HepG2 (cell line): Measurements from ENCODE around the gene TAB2. TPM values are rescaled to one million over a fixed set of nuclear protein-coding genes. Genes with fewer than 3 reads are reported as not detected.

Source experiments
- CCAR2 ChIP-seq: fragments of 200-400 bp; formaldehyde crosslinking; optimal IDR thresholded peaks from 2 replicates; pipeline ENCODE3; 2018; ENCODE audit warnings: low read depth, mild to moderate bottlenecking, low read length, moderate library complexity
- EHMT2 ChIP-seq: fragments of 200-600 bp; sonication (generic); IDR thresholded peaks from 2 replicates; pipeline ENCODE4 v1.7.0; 2017; ENCODE audit warnings: antibody characterized with exemption, low read depth, low read length, borderline replicate concordance
- HES4 ChIP-seq: sonication (generic); formaldehyde crosslinking; IDR thresholded peaks from 2 replicates; pipeline ENCODE4 v1.9.0; 2021; ENCODE audit warnings: mild to moderate bottlenecking, missing genetic modification reagents, borderline replicate concordance
- HNRNPK ChIP-seq: fragments of 200-400 bp; formaldehyde crosslinking; IDR thresholded peaks from 2 replicates; pipeline ENCODE4 v1.6.1; 2018; ENCODE audit warnings: low read length, low read depth, moderate library complexity, mild to moderate bottlenecking; ENCODE audit not compliant: poor library complexity, severe bottlenecking
- MED1 ChIP-seq: sonication (generic); formaldehyde crosslinking; IDR thresholded peaks from 2 replicates; pipeline ENCODE4 v1.4.0; 2020; ENCODE audit warnings: missing genetic modification reagents
- MIER3 ChIP-seq: IDR thresholded peaks from 2 replicates; pipeline ENCODE4 v1.6.1; 2016; ENCODE audit warnings: missing compliant biosample characterization, borderline replicate concordance
- MYNN ChIP-seq: sonication (generic); formaldehyde crosslinking; IDR thresholded peaks from 2 replicates; pipeline ENCODE4 v1.4.0; 2020; ENCODE audit warnings: mild to moderate bottlenecking, low read depth, missing genetic modification reagents
- NR2F1 ChIP-seq, 2 experiments: fragments of 450-650 bp in 1 of 2; formaldehyde crosslinking in 1 of 2; IDR thresholded peaks; 2 replicates each; pipeline versions ENCODE4 v1.5.0 to v1.6.1; 2016 to 2020; ENCODE audit warnings: mild to moderate bottlenecking in 1 of 2, missing compliant biosample characterization in 1 of 2, missing genetic modification reagents in 1 of 2, moderate library complexity in 1 of 2
- PHF20 ChIP-seq: sonication (generic); formaldehyde crosslinking; IDR thresholded peaks from 2 replicates; pipeline ENCODE4 v1.5.0; 2020; ENCODE audit warnings: mild to moderate bottlenecking, missing genetic modification reagents
- SALL1 ChIP-seq: sonication (generic); formaldehyde crosslinking; IDR thresholded peaks from 2 replicates; pipeline ENCODE4 v1.8.0; 2022; ENCODE audit warnings: mild to moderate bottlenecking, missing genetic modification reagents
- SAP130 ChIP-seq: IDR thresholded peaks from 2 replicates; pipeline ENCODE4 v1.6.1; 2016; ENCODE audit warnings: low read depth
- SMARCC2 ChIP-seq: fragments of 450-650 bp; IDR thresholded peaks from 2 replicates; pipeline ENCODE4 v1.6.1; 2017; ENCODE audit warnings: antibody characterized with exemption, mild to moderate bottlenecking
- SMYD3 ChIP-seq: sonication (generic); formaldehyde crosslinking; IDR thresholded peaks from 2 replicates; pipeline ENCODE4 v1.8.1; 2023; ENCODE audit warnings: mild to moderate bottlenecking, missing genetic modification reagents
- SP2 ChIP-seq: sonication (generic); formaldehyde crosslinking; IDR thresholded peaks from 2 replicates; pipeline ENCODE4 v1.5.1; 2020; ENCODE audit warnings: mild to moderate bottlenecking, missing genetic modification reagents
- SRY ChIP-seq: sonication (generic); formaldehyde crosslinking; IDR thresholded peaks from 2 replicates; pipeline ENCODE4 v1.8.0; 2022; ENCODE audit warnings: mild to moderate bottlenecking, missing genetic modification reagents
- U2AF2 ChIP-seq: fragments of 200-400 bp; formaldehyde crosslinking; IDR thresholded peaks from 2 replicates; pipeline ENCODE4 v1.6.1; 2017; ENCODE audit warnings: low read depth, mild to moderate bottlenecking, low read length
- ZFP62 ChIP-seq: sonication (generic); formaldehyde crosslinking; IDR thresholded peaks from 2 replicates; pipeline ENCODE4 v1.4.0; 2020; ENCODE audit warnings: missing genetic modification reagents
- ZKSCAN8 ChIP-seq: IDR thresholded peaks from 2 replicates; pipeline ENCODE4 v1.6.1; 2016; ENCODE audit warnings: borderline replicate concordance, missing genetic modification reagents, missing compliant biosample characterization
- ZNF251 ChIP-seq: sonication (generic); formaldehyde crosslinking; IDR thresholded peaks from 2 replicates; pipeline ENCODE4 v1.9.0; 2021; ENCODE audit warnings: mild to moderate bottlenecking, missing genetic modification reagents
- ZNF432 ChIP-seq: sonication (generic); formaldehyde crosslinking; IDR thresholded peaks from 2 replicates; pipeline ENCODE4 v1.5.0; 2020; ENCODE audit warnings: missing genetic modification reagents, mild to moderate bottlenecking, borderline replicate concordance
- ZNF547 ChIP-seq: sonication (generic); formaldehyde crosslinking; IDR thresholded peaks from 2 replicates; pipeline ENCODE4 v1.5.1; 2020; ENCODE audit warnings: mild to moderate bottlenecking, missing genetic modification reagents
- ZNF552 ChIP-seq: sonication (generic); formaldehyde crosslinking; IDR thresholded peaks from 2 replicates; pipeline ENCODE4 v1.9.0; 2022; ENCODE audit warnings: missing genetic modification reagents, mild to moderate bottlenecking, borderline replicate concordance
- ZNF768 ChIP-seq: sonication (generic); formaldehyde crosslinking; IDR thresholded peaks from 2 replicates; pipeline ENCODE4 v1.4.0; 2020; ENCODE audit warnings: missing genetic modification reagents
- ZNF777 ChIP-seq: sonication (generic); formaldehyde crosslinking; IDR thresholded peaks from 2 replicates; pipeline ENCODE4 v1.4.0; 2020; ENCODE audit warnings: missing genetic modification reagents
- ZSCAN21 ChIP-seq: sonication (generic); formaldehyde crosslinking; IDR thresholded peaks from 2 replicates; pipeline ENCODE4 v1.8.0; 2022; ENCODE audit warnings: mild to moderate bottlenecking, missing genetic modification reagents, moderate library complexity, borderline replicate concordance
- polyA plus RNA-seq, 8 experiments: library from polyadenylated mRNA; depleted of rRNA in 3 of 8; stranded (reverse) in 7 of 8; unstranded in 1 of 8; fragments of >200 nt; fragmentation: Illumina TruSeq in 4 of 8; extraction: Trizol in 4 of 8; gene quantifications; 2 replicates each; pipeline versions ENCODE4 v1.2.1 to v1.2.3, GENCODE V29; 2011 to 2016; ENCODE audit warnings: low read depth in 4 of 8, missing spikeins in 1 of 8, mixed read lengths in 1 of 8; ENCODE audit not compliant: insufficient read depth in 1 of 8
- total RNA-seq, 5 experiments: library from RNA; depleted of rRNA; stranded (reverse); fragments of >200 nt; fragmentation: Illumina TruSeq; extraction: Trizol; gene quantifications; 2 replicates each; pipeline ENCODE4 v1.2.3, GENCODE V29; 2016; ENCODE audit warnings: low read depth in 1 of 5
- TF ChIP-seq, protein P1 (sequence below): sonication (generic); formaldehyde crosslinking; IDR thresholded peaks from 2 replicates; pipeline ENCODE4 v1.8.0; 2022; ENCODE audit warnings: mild to moderate bottlenecking, missing genetic modification reagents; ENCODE audit not compliant: insufficient replicate concordance
- TF ChIP-seq, protein P2 (sequence below): sonication (generic); formaldehyde crosslinking; IDR thresholded peaks from 2 replicates; pipeline ENCODE4 v1.5.1; 2020; ENCODE audit warnings: mild to moderate bottlenecking, moderate library complexity, missing genetic modification reagents

The TAB2 gene
- total and polyA plus RNA-seq, 2 of the 13 experiments (the other 11 are each of a cell fraction or from before 2014, with no cell fraction given): 23.7 to 50.2 TPM

GRCh38 chr6:149317644-149318571 lies at the start of gene TAB2 (continued):
- TF ChIP-seq MIER3 (no peak), SP2 (peak; percentile 33; the same call in 1 of the 2 replicates), SRY (CRISPR knock-in tag) (0 out of 2 replicates have a peak, but pooled peaks have one; percentile 60), CCAR2 (no peak), SMYD3 (CRISPR knock-in tag) (no peak), ZNF768 (no peak), SAP130 (CRISPR knock-in tag) (peak; percentile 9; the same call in 1 of the 2 replicates), ZFP62 (CRISPR knock-in tag) (no peak), NR2F1 (CRISPR knock-in tag; IDR thresholded peaks at IDR 0.05) (no peak), HES4 (CRISPR knock-in tag) (no peak), ZNF547 (no peak; the same call in none of the 2 replicates), SALL1 (CRISPR knock-in tag) (peak; percentile 30; the same call in 1 of the 2 replicates), ZNF432 (CRISPR knock-in tag) (no peak), ZKSCAN8 (CRISPR knock-in tag) (no peak), HNRNPK (peak; percentile 99), EHMT2 (no peak), ZSCAN21 (CRISPR knock-in tag) (no peak), MYNN (CRISPR knock-in tag) (no peak), SMARCC2 (no peak), ZNF552 (CRISPR knock-in tag) (no peak), MED1 (CRISPR knock-in tag) (0 out of 2 replicates have a peak, but pooled peaks have one; percentile 15), ZNF777 (CRISPR knock-in tag) (peak; percentile 27), ZNF251 (CRISPR knock-in tag) (no peak), U2AF2 (no peak), PHF20 (CRISPR knock-in tag) (peak; percentile 48)
- TF ChIP-seq, protein P1, sequence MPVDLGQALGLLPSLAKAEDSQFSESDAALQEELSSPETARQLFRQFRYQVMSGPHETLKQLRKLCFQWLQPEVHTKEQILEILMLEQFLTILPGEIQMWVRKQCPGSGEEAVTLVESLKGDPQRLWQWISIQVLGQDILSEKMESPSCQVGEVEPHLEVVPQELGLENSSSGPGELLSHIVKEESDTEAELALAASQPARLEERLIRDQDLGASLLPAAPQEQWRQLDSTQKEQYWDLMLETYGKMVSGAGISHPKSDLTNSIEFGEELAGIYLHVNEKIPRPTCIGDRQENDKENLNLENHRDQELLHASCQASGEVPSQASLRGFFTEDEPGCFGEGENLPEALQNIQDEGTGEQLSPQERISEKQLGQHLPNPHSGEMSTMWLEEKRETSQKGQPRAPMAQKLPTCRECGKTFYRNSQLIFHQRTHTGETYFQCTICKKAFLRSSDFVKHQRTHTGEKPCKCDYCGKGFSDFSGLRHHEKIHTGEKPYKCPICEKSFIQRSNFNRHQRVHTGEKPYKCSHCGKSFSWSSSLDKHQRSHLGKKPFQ (CRISPR knock-in tag): peak; percentile 33
- TF ChIP-seq, protein P2, sequence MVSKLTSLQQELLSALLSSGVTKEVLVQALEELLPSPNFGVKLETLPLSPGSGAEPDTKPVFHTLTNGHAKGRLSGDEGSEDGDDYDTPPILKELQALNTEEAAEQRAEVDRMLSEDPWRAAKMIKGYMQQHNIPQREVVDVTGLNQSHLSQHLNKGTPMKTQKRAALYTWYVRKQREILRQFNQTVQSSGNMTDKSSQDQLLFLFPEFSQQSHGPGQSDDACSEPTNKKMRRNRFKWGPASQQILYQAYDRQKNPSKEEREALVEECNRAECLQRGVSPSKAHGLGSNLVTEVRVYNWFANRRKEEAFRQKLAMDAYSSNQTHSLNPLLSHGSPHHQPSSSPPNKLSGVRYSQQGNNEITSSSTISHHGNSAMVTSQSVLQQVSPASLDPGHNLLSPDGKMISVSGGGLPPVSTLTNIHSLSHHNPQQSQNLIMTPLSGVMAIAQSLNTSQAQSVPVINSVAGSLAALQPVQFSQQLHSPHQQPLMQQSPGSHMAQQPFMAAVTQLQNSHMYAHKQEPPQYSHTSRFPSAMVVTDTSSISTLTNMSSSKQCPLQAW (CRISPR knock-in tag): no peak
